NCI-H2227 (cell line): ENCODE results near the gene PP2D1.
A peak's percentile ranks its signal among the peaks of the same experiment; 100 is the strongest.
"Not testable (repeated sequence)": the region's sequence is repeated elsewhere in the genome, so short reads cannot be mapped to it uniquely, and the experiment has no call there.

Experiments
- DNase-seq: peaks from one replicate; lab custom pipeline; 2025; ENCODE audit not compliant: unreplicated experiment; lab: John Stamatoyannopoulos, UW

The PP2D1 gene

DNA sequence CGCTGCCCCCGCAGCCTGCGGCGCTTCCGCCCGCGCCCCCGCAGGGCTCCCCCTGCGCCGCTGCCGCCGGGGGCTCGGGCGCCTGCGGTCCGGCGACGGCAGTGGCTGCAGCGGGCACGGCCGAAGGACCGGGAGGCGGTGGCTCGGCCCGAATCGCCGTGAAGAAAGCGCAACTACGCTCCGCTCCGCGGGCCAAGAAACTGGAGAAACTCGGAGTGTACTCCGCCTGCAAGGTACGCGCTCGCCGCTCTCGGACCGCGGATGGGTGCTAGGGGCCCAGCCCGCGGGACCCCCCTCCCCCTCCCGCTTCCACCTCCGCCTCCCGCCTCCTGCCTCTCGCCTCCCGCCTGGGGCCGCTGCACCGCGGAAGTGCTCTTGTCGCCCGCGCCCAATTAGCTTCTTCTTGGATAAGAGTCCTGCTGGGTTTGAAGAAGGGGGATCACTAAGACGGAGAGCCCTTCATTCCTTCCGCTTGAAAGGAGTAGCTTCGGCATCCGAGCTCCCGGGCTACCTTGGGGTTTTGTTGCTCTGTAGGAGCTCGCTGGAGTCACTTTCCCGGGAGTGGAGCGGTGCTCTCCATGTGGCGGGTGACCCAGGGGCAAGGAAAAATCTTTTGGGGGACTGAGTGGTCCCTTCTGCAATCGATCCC, 28.6 kb upstream of the PP2D1 start:
- peak; percentile 51 for DNase-seq

DNA sequence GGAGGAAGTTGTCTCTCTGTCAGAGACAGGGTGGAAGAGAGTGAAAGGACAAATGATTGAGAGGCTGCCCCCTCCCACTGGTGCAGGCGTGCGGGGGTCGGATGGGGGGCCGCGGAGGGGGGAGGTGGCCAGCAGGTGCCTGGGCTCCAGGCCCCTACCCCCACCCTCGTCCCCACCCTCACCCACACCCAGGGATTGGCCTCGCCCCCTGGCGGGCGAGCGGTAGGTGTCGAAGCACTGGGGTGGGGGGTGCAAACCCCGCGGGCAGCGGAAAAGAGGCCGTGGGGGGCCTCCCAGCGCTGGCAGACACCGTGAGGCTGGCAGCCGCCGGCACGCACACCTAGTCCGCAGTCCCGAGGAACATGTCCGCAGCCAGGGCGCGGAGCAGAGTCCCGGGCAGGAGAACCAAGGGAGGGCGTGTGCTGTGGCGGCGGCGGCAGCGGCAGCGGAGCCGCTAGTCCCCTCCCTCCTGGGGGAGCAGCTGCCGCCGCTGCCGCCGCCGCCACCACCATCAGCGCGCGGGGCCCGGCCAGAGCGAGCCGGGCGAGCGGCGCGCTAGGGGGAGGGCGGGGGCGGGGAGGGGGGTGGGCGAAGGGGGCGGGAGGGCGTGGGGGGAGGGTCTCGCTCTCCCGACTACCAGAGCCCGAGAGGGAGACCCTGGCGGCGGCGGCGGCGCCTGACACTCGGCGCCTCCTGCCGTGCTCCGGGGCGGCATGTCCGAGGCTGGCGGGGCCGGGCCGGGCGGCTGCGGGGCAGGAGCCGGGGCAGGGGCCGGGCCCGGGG, 27.9 kb upstream of the PP2D1 start, which contains the start of gene KAT2B:
Gene KAT2B (plus strand): TSS at position 682 of the 783 bp plus-strand sequence. CDS start 32 bp downstream, at position 714.
- DNase-seq, result peak; percentile 71

DNA sequence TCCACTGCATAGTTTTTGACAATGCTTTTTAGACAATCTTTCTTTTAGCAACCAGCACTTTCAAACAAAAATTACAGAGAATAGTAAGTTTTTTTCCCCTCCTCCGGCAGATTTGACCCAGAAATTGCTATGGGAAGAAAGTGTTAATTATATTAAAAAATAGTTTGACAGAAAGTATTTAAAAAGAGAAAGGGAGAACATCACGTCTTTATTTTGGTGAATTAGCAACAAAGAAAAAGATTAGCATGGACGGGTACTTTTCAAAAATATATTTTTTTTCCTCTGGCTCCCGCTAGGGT, 27.4 kb upstream of the PP2D1 start:
- DNase-seq, result no peak

DNA sequence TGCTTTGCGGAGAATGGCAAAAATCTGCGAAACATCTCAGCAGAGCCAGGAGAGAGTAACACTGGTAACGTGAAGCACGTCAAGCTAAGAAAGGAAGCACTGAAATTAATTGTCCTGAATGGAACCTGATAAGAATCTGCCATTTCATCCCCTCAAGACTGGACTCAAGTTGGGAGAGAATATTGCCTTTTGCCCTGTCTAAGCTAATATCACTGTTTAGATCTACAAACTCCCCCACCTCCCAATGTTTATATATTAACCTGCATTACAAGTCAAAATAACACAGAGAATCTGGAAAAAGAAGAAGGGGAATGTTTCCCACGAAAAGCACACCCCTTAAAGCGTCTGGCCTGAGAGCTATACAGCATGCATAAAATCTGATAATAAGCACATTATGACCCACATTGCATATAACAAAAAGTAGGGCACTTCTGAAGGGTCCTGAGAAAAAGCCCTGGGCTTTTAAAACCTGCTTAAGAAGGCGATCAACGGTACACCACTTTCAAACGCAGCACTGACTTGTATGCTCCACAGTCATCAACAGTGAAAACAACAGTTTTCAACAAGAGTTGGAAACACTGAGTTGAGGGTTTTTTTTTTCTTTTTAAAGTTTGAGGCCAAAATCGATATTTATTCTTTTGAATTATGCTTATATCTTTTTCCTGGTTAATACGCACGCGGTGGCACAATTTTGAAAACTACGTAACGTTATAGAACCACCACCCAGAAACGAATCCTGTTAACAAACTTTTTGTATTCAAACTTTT, 26.8 kb upstream of the PP2D1 start:
- DNase-seq, result no peak

DNA sequence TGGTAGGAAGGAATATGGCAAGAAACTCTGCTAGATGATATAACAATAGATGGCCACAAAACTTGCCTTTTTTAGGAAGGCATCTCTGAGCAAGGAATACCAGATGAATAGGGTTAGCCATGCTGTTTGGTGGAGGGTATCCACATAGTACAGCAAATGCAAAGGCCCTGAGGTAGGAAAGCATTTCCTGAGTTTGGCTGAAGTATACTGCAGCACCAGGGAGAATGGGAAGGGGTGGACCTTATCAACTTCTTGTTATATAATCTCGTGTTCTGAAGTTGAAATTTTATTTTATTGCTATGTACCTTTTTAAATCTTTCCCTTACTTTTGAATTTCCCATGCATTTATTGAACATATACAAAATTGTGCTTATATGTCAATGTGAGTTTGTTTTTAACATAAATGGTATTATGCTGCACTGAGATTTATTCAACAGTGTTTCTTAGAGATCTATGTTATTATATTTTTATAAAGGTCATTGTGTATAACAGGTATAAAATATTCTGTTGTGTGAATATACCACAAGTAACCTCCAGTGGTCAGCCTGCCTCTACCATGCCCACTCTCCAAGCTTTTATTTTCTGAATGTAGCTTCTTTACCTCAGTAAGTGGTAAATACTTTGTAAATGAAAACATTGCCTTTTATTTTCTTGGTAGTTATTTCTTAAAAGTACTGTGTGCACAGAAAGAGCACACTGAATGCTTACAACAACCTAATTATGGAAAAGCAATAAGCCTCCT, 25.4 kb upstream of the PP2D1 start:
- DNase-seq, result no peak

DNA sequence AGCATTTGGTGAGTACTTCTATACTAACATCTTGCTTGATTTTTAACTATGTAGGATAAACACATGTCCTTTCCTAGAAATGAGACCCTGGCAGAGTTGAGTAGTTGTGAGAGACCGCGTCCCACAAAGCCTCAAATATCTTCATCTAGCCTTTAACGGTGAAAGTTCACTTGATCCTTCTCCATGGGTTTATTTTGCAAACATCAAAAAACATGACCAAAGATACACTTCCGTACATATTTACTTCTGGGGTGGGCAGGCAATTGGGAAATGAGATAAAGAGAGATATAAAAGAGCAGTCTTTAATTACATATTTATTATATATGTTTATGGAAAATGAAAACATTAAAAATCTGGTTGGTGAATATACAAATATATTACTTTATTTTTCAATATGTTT, 23.0 kb upstream of the PP2D1 start:
- DNase-seq, result no peak

DNA sequence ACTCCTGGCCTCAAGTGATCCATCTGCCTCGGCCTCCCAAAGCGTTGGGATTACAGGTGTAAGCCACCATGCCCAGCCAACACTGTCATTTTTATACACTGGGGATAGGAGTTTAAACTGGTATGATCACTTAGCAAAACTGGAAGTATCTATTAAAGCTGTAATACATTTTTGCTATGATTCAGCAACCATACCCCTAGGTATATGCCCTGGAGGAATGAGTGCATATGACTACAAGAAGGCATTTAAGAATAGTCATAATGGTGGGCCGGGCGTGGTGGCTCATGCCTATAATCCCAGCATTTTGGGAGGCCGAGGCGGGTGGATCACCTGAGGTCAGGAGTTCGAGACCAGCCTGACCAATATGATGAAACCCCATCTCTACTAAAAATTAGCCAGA, 19.9 kb upstream of the PP2D1 start:
- DNase-seq, result not testable (repeated sequence)

DNA sequence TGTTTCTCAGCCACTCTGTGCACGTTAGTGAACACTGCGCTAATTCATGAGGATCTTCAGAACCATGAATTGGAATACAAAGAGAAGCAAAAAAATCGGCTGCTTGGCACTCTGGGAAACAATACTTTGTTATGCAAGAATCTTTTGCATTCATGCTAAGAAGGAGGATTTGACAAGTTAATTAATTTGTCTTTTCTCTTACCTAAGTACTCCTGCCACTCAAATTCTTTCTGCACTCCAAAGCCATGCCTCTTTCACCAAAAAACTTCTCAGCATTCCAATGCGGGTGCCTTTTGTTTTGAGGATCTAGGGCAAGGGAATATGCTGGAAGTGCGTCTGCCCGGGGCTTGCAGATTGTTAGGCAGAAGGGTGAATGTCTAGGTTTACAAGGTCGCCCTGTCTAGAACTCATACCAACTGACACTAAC, 16.9 kb upstream of the PP2D1 start:
- no peak for DNase-seq

DNA sequence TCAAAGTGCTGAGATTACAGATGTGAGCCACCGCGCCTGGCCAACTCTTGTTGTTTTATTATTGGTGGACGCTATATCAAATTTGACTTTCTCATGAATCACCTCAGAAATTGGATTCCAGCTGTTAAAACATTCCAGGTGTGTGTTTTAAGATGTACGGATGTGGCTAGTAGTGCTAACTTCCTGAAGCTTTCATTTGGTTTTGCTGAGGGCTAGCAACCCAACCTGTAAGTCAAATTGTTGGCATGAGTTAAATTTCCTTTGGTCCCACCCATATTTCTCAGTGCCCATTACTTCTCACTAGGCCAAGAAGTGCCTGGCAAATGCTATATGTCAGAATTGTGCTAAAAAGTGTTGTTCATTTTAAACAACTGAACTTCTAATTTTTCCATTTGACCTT, 15.1 kb upstream of the PP2D1 start:
- DNase-seq, result no peak

DNA sequence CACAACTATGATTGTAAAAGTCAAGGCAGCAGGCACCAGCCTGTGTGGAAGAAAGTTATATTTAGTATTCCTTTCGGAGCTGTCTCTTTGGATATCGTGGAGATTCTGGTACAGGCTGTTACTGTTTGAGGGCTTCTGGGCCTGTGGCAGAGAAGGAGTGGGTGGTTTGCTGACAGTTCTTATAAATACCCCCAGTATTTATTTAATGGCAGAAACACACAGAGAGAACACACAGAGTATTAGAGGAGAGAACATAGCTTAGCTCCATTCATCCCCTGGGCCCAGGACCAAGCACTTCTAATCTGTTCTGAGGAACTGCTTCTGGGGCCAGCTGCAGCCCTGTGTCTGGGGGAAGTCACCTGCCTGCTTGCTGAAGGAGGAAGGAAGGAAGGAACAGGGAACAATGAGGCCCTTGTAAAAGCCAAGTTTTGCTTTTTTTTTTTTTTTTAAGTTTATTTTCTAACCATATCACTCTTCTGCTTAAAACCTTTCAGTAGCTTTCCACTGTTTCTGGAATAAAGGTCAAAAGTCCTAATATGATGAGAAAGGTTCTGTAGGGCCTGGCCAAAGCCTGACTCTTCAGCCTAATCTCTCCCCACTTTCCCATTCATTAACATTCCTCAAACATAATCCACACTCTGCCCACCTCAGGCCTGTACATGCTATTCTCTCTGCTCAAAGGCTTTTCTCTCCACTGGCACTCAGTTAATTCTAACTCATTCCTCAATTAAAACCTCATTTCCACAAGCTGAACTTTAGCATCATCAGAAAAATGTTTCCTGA, 11.8 kb upstream of the PP2D1 start:
- no peak for DNase-seq

DNA sequence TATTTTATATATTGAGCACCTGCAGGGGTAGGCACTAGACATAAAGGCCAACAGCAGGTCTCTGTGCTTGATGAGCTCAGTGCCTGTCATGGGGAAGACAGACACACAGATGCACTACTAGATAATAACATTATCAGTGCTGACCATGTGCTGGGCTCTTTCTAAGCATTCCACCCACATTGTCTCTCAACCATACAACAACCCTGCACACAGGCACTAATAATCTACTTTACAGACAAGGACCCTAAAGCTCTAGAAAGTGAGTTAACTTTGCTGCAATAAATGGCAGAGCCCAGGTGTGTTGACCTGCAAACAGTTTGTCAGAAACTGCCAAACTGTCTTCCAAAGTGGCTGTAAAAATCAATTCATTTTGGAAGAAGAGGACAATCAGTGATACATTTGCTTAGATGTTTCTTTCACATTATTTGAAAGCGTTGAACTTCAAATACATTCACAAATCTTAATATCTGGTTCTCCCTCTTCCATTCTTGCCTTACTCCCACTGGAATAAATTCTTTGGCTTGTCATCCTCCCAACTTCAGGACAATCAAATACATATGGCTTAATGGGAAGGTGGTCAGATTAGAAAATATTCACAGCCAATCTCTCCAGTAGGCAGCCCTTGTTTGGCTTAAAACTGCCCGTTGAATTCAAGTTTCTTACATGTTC, 11.0 kb upstream of the PP2D1 start:
- no peak for DNase-seq

DNA sequence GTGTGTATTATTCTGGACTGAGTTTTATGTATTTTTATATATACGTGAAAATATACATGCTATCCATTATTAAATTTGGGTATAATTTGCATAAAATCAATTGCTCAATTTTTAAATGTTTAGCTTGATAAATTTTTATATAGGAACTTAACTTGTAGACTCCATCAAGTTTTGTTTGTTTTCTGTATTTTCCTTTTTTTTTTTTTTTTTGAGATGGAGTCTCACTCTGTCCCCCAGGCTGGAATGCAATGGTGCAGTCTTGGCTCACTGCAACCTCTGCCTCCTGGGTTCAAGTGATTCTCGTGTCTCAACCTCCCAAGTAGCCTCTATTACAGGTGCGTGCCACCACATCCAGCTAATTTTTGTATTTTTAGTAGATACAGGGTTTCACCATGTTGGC, 4.0 kb upstream of the PP2D1 start:
- DNase-seq, result not testable (repeated sequence)

DNA sequence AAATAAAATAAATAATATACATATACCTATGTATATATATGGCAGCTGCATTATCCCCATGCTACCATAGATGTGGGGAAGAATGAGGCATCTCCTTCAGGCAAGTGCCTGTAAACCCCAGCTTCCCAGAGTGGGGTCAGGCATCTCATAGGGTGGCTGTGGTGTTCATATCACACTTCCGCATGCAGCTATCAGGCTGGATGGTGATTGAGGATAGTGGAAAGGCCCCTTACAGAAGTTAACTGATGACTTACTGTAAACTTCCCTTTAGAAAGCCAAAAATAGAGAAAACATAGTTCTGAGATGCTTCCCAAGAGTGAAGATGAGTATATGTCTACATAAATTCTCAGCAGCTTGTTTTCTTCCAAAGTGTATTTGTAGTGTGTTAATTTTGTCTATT, 3.5 kb upstream of the PP2D1 start:
- no peak for DNase-seq

DNA sequence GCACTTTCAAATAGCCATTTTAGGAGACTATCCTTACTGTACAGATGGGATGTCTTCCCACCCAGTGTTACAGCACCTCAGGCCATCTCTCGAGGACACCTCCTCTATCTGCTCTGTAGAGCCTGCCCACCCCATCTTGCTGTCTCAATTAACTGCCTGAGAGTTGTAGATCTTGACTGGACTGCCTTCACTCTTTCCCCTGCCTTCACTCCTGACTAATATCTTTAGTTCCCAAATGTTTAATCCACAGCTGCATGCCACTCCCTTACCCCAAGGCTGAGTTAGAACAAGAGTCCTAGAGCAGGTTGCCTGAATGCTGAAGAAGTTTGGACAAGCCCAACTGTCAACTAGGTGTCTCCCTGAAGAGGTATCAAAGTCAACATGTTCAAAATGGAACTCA, 1.3 kb upstream of the PP2D1 start:
- DNase-seq, result no peak

DNA sequence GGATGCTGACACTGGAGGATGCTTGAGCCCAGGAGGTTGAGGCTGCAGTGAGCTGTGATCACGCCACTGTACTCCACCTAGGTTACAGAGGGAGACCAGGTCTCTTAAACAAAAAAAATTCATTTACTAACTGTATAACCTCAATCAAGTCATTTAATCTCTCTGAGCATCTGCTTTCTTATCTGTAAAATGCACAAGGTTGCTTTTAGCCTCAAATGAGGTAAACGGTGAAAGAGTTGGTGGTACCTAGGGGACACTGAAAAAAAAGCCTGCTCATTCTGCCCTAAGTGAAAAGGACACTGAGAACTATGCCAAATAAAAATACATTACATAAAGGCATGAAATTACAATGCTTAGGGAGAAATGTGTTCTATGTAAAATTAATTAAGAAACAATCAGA, 3.4 kb downstream of the PP2D1 start:
- DNase-seq, result no peak

DNA sequence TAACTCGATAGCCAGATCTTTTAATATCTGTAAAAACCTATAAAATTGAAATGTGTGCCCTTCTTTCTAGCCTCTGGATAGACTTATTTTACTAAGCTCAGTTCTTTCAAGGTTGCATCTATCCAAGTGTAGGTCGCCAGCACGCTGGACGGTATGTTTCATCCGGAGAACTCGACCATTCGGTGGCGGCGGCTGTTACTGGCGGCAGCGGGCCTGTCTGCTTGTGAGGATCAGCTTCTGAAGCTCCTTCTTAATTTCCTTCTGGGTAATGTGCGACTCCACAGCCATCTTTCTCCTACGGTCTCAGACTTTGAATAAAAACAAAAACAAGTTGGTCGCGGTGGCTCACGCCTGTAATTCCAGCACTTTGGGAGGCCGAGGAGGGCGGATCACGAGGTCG, 4.1 kb downstream of the PP2D1 start:
- DNase-seq, result no peak

DNA sequence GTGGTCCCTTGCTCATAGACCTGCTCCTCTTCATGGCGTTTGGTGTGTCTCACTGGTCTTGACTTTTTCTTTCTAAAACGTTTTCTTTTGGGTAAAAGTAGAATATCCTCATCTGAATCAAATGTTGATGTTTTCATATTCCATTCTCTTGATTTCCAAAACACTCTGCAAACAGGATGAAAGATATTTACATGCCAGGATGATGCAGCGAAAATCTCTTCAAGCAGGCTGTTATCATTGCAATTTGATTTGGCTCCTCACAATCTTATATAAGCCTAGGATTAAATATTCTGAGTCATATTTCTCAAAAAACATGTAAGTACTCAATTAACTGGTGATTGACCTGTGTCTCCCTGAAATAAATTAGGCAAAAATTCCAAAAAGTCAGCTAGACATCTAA, 10.1 kb downstream of the PP2D1 start:
- DNase-seq, result no peak

DNA sequence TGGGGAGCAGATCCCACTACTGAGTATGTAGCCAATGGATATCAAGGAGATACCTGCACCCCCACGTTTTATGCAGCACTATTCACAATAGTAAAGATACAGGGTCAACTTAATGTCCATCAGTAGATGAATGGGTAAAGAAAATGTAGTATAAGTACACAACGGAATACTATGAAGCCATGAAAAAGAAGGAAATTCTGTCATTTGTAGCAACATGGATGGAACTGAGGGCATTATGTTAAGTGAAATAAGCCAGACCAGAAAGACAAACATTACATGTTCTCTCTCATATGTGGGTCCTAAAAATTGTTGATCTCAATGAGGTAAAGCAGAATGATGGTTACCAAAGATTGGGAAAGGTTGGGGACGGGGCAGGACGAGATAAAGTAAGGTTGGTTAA, 14.6 kb downstream of the PP2D1 start:
- DNase-seq, result no peak

DNA sequence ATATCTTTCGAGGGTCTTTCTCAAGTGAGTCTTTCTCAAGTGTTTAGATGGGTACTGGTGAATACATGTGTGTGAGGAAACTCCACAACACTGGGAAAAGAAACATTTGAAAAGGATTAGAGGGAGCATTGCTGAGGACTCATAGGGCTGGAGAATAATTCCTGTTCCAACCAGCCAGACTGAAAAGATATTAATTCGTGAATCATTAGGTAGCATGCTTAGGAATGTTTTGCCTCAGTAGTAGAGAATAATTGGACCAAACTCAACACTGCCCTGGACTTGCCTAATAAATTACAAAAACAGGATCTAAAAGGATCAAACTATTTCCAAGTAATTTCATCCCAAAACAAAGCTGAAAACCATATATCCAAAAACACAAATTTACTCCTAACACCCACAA, 17.3 kb downstream of the PP2D1 start:
- no peak for DNase-seq

DNA sequence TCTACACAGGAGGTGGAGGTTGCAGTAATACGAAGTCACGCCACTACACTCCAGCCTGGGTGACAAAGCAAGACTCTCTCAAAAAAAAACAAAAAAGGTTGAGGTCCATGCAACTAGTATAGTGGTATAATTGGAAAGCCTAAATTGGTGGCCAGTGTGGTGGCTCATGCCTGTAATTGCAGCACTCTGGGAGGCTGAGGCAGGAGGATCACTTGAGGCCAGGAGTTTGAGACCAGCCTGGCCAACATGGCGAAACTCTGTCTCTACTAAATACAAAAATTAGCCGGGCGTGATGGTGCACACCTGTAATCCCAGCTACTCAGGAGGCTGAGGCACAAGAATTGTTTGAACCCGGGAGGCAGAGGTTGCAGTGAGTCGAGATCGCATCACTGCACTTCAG, 23.2 kb downstream of the PP2D1 start:
- not testable (repeated sequence) for DNase-seq
